ENCODE data around the gene EXOC6B.

EXOC6B gene

GRCh38 chr2:72778410-72778809, 47.4 kb downstream of the EXOC6B start:
- no peak overlapping the region for H3K4me3 ChIP-seq (ENCODE audit: low read depth, low read length)
- TF ChIP-seq SCRT1 (tag by site-specific recombination; IDR thresholded peaks at IDR 0.05; ENCODE audit: borderline replicate concordance) (no peak), ZNF302 (tag by site-specific recombination; IDR thresholded peaks at IDR 0.05; ENCODE audit: low read depth) (no peak), GLIS2 (tag by site-specific recombination; IDR thresholded peaks at IDR 0.05) (no peak), ZNF530 (tag by site-specific recombination; IDR thresholded peaks at IDR 0.05; ENCODE audit: low read depth) (no peak), ZNF510 (tag by site-specific recombination; IDR thresholded peaks at IDR 0.05; ENCODE audit: insufficient replicate concordance) (no peak)
- ChIA-PET POLR2A (no interaction called here), CTCF (interaction anchor here (1.0 to 1.8 kb wide), 2 partner anchors 81 to 83 kb away, joined by 3 to 8 read pairs; no protein-coding TSS in a partner anchor)
- H3K27ac ChIP-seq (ENCODE audit: extremely low read depth, low read depth, low read length), result no peak overlapping the region
- H3K4me1 ChIP-seq (ENCODE audit: control insufficient read depth, insufficient read depth, low read length), result peaks cover 13% of the 10 kb centered on the region
- no peaks in the 10 kb centered on the region for H3K9me3 ChIP-seq (ENCODE audit: control insufficient read depth, insufficient read depth, low read depth, low read length)
- no peaks in the 10 kb centered on the region for H3K36me3 ChIP-seq (ENCODE audit: control insufficient read depth in 2 of 2, insufficient read depth in 1 of 2, low read length in 2 of 2)

GRCh38 chr2:72770879-72771461, 54.9 kb downstream of the EXOC6B start:
- H3K36me3 ChIP-seq (ENCODE audit: control insufficient read depth in 2 of 2, insufficient read depth in 1 of 2, low read length in 2 of 2), result no peaks in the 10 kb centered on the region; a peak in 1 of 3 replicates
- no peaks in the 10 kb centered on the region for H3K9me3 ChIP-seq (ENCODE audit: control insufficient read depth, insufficient read depth, low read depth, low read length)
- POLR2A ChIA-PET, result interaction anchor here (0.6 kb wide), 1 partner anchor 136 kb away, joined by 4 read pairs; no protein-coding TSS in a partner anchor
- H3K4me3 ChIP-seq (ENCODE audit: low read depth, low read length), result no peak overlapping the region
- CTCF ChIA-PET, result interaction anchor here (0.8 to 3.4 kb wide), 10 partner anchors 13 to 122 kb away, joined by 3 to 72 read pairs (median 6); partner anchors contain the start of gene SPR
- H3K4me1 ChIP-seq (ENCODE audit: control insufficient read depth, insufficient read depth, low read length), result no peaks in the 10 kb centered on the region
- no peak overlapping the region for H3K27ac ChIP-seq (ENCODE audit: extremely low read depth, low read depth, low read length)
- TF ChIP-seq REPIN1 (tag by site-specific recombination; IDR thresholded peaks at IDR 0.05; ENCODE audit: low read depth) (no peak), ZNF654 (tag by site-specific recombination; IDR thresholded peaks at IDR 0.05; ENCODE audit: low read depth) (peak; percentile 89), ZBTB8A (tag by site-specific recombination; IDR thresholded peaks at IDR 0.05) (no peak), ZNF2 (tag by site-specific recombination; IDR thresholded peaks at IDR 0.05) (no peak), ZNF473 (tag by site-specific recombination; IDR thresholded peaks at IDR 0.05) (no peak), ZNF488 (tag by site-specific recombination; IDR thresholded peaks at IDR 0.05) (no peak), ZNF660 (tag by site-specific recombination; IDR thresholded peaks at IDR 0.05) (peak; percentile 60), ZNF677 (tag by site-specific recombination; IDR thresholded peaks at IDR 0.05) (no peak), ZNF366 (tag by site-specific recombination; conservative IDR thresholded peaks at IDR 0.05) (no peak), MEIS1 (CRISPR knock-in tag; IDR thresholded peaks at IDR 0.05; ENCODE audit: borderline replicate concordance) (no peak), ZNF670 (tag by site-specific recombination; IDR thresholded peaks at IDR 0.05; ENCODE audit: low read depth) (no peak), GLIS2 (tag by site-specific recombination; IDR thresholded peaks at IDR 0.05) (no peak), ZNF132 (tag by site-specific recombination; IDR thresholded peaks at IDR 0.05; ENCODE audit: borderline replicate concordance) (no peak), ZNF175 (tag by site-specific recombination; IDR thresholded peaks at IDR 0.05) (no peak), OVOL3 (tag by site-specific recombination; IDR thresholded peaks at IDR 0.05) (no peak), PATZ1 (tag by site-specific recombination; IDR thresholded peaks at IDR 0.05) (no peak), CTCF (tag by site-specific recombination; IDR thresholded peaks at IDR 0.05) (peak; percentile 66), ZNF777 (tag by site-specific recombination; IDR thresholded peaks at IDR 0.05; ENCODE audit: borderline replicate concordance) (no peak), ZFHX2 (tag by site-specific recombination; conservative IDR thresholded peaks at IDR 0.05) (no peak), ZNF10 (tag by site-specific recombination; IDR thresholded peaks at IDR 0.05) (peak; percentile 99), ZNF155 (tag by site-specific recombination; IDR thresholded peaks at IDR 0.05) (no peak), ZNF48 (tag by site-specific recombination; IDR thresholded peaks at IDR 0.05) (no peak), ZNF76 (tag by site-specific recombination; IDR thresholded peaks at IDR 0.05; ENCODE audit: borderline replicate concordance, low read depth) (no peak), ZNF510 (tag by site-specific recombination; IDR thresholded peaks at IDR 0.05; ENCODE audit: insufficient replicate concordance) (no peak), BCL11A (tag by site-specific recombination; IDR thresholded peaks at IDR 0.05; ENCODE audit: low read depth) (no peak), YY2 (tag by site-specific recombination; IDR thresholded peaks at IDR 0.05) (no peak)
- TF ChIP-seq, protein P1, sequence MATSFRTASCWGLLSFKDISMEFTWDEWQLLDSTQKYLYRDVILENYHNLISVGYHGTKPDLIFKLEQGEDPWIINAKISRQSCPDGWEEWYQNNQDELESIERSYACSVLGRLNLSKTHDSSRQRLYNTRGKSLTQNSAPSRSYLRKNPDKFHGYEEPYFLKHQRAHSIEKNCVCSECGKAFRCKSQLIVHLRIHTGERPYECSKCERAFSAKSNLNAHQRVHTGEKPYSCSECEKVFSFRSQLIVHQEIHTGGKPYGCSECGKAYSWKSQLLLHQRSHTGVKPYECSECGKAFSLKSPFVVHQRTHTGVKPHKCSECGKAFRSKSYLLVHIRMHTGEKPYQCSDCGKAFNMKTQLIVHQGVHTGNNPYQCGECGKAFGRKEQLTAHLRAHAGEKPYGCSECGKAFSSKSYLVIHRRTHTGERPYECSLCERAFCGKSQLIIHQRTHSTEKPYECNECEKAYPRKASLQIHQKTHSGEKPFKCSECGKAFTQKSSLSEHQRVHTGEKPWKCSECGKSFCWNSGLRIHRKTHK (tag by site-specific recombination; IDR thresholded peaks at IDR 0.05), result no peak
